A549 (cell line): Measurements from ENCODE around the gene RAD51B.

ENCODE experiments used
- CEBPB ChIP-seq, 2 experiments: fragments of >200 bp in 1 of 2; sonication (Bioruptor Twin) in 1 of 2; formaldehyde crosslinking in 1 of 2; IDR thresholded peaks; 2 replicates each; pipeline ENCODE4 v1.6.1; 2012 to 2016
- CTCF ChIP-seq: fragments of >200 bp; sonication (Bioruptor Twin); formaldehyde crosslinking; IDR thresholded peaks from 3 replicates; pipeline ENCODE4 v1.5.1; 2016
- EP300 ChIP-seq, 2 experiments: fragments of >200 bp; sonication (Bioruptor Twin); formaldehyde crosslinking; IDR thresholded peaks; 2 replicates in 1 of 2; 3 replicates in 1 of 2; pipeline ENCODE4 v1.6.1; 2016 to 2017
- HDAC2 ChIP-seq: fragments of 200-600 bp; sonication (generic); IDR thresholded peaks from 2 replicates; pipeline ENCODE4 v1.6.1; 2016
- MAZ ChIP-seq: fragments of 150-350 bp; IDR thresholded peaks from 2 replicates; pipeline ENCODE4 v1.6.1; 2014; ENCODE audit warnings: antibody characterized with exemption, low read depth, low read length, borderline replicate concordance
- POLR2A ChIP-seq: IDR thresholded peaks from 2 replicates; pipeline ENCODE4 v1.6.1; 2012; ENCODE audit warnings: mild to moderate bottlenecking, low read length
- REST ChIP-seq: fragments of 200-600 bp; sonication (generic); IDR thresholded peaks from 2 replicates; pipeline ENCODE4 v1.6.1; 2016; ENCODE audit warnings: antibody characterized with exemption, mild to moderate bottlenecking, moderate library complexity
- TFCP2L1 ChIP-seq: fragments of 250-450 bp; sonication (Bioruptor Pico); IDR thresholded peaks from 2 replicates; pipeline ENCODE4 v1.5.0; 2021; ENCODE audit warnings: mild to moderate bottlenecking
- TF ChIP-seq, protein P1 (sequence below): fragments of >200 bp; sonication (Bioruptor Twin); formaldehyde crosslinking; IDR thresholded peaks from 3 replicates; pipeline ENCODE4 v1.6.1; 2016
- TF ChIP-seq, protein P2 (sequence below): IDR thresholded peaks from 2 replicates; pipeline ENCODE4 v1.6.1; 2012

GRCh38 chr14:67821121-67821520 is 1.5 kb downstream of the RAD51B start:
- TF ChIP-seq REST, result no peak
- TF ChIP-seq CTCF, result no peak
- TF ChIP-seq POLR2A, result no peak
- no peak for TF ChIP-seq HDAC2
- TF ChIP-seq, protein P1, sequence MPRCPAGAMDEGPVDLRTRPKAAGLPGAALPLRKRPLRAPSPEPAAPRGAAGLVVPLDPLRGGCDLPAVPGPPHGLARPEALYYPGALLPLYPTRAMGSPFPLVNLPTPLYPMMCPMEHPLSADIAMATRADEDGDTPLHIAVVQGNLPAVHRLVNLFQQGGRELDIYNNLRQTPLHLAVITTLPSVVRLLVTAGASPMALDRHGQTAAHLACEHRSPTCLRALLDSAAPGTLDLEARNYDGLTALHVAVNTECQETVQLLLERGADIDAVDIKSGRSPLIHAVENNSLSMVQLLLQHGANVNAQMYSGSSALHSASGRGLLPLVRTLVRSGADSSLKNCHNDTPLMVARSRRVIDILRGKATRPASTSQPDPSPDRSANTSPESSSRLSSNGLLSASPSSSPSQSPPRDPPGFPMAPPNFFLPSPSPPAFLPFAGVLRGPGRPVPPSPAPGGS, result no peak
- no peak for TF ChIP-seq TFCP2L1
- TF ChIP-seq CEBPB (IDR thresholded peaks at IDR 0.05), result no peak
- TF ChIP-seq EP300 (IDR thresholded peaks at IDR 0.05), result no peak
- TF ChIP-seq, protein P2, sequence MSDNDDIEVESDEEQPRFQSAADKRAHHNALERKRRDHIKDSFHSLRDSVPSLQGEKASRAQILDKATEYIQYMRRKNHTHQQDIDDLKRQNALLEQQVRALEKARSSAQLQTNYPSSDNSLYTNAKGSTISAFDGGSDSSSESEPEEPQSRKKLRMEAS, result no peak
- TF ChIP-seq MAZ, result no peak
